ENCODE measurements around the gene PIP5KL1.

DNA sequence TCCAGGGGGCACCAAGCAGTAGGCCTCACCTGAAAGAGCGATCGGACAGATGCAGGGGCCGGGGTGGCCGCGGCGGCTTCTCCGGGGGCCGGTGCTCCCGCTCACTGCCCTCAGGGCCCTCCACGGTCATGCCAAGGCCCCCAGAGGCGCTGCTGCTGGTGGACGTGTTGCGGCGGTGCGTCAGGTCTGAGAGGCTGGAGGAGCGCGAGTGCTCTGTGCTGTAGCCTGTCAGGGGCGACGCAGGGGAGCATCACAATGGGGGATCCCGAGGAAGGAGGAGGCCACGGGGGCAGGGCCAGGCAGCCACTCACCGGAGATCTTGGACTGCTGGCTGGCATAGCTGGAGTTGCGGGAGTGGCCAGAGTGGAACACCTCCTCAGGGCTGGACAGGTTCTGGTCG, 14.8 kb upstream of the PIP5KL1 start:
- TF ChIP-seq POLR2AphosphoS5 (IDR thresholded peaks at IDR 0.05) (no peak), EP300 (IDR thresholded peaks at IDR 0.05) (no peak), POLR2A (IDR thresholded peaks at IDR 0.05) (no peak)
- TF ChIP-seq, protein P1, sequence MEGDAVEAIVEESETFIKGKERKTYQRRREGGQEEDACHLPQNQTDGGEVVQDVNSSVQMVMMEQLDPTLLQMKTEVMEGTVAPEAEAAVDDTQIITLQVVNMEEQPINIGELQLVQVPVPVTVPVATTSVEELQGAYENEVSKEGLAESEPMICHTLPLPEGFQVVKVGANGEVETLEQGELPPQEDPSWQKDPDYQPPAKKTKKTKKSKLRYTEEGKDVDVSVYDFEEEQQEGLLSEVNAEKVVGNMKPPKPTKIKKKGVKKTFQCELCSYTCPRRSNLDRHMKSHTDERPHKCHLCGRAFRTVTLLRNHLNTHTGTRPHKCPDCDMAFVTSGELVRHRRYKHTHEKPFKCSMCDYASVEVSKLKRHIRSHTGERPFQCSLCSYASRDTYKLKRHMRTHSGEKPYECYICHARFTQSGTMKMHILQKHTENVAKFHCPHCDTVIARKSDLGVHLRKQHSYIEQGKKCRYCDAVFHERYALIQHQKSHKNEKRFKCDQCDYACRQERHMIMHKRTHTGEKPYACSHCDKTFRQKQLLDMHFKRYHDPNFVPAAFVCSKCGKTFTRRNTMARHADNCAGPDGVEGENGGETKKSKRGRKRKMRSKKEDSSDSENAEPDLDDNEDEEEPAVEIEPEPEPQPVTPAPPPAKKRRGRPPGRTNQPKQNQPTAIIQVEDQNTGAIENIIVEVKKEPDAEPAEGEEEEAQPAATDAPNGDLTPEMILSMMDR (IDR thresholded peaks at IDR 0.05), result no peak
